GM12874 (cell line): ENCODE data around the gene IPO4.

Experiments
- TF ChIP-seq, protein P1 (sequence below): IDR thresholded peaks from 2 replicates; pipeline ENCODE4 v1.5.1; 2011; ENCODE audit warnings: low read depth, mild to moderate bottlenecking, control low read depth, low read length, moderate library complexity; ENCODE audit not compliant: insufficient read depth

Gene IPO4

DNA sequence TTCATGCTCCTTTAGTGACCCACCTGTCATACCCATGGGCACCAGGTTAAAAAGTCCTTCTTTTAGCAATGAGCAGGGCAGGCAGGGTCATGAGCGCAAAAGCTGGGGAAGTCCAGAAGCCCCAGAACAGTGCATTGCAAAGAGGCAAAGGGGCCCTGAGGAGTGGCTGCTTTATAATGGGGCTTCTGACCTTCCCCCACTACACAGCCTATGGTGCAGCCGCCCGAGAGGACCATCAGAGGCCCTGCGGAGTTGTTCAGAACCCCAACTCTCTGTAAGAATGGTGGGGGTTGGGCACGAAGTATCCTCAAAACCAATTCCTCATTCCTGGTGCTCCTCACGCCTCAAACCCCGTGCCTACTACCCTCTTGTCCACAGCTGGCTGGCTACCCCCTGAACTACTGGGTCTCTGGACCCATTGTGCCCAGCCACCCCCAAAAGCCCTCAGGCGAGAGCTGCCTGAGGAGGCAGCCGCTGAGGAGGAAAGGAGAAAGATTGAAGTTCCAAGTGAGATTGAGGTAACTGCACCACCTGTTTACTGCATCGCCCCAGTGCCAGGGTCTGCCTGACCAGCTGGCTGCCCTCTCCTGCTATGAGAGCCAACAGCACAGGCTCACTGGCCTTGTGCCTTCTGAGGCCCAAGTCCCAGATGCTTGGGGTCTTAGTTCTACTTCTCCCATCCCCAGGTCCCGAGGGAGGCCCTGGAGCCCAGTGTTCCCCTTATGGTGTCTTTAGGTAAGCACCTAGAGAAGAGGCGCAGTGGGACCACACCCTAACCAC lies 10.0 kb downstream of the IPO4 start:
- TF ChIP-seq, protein P1, sequence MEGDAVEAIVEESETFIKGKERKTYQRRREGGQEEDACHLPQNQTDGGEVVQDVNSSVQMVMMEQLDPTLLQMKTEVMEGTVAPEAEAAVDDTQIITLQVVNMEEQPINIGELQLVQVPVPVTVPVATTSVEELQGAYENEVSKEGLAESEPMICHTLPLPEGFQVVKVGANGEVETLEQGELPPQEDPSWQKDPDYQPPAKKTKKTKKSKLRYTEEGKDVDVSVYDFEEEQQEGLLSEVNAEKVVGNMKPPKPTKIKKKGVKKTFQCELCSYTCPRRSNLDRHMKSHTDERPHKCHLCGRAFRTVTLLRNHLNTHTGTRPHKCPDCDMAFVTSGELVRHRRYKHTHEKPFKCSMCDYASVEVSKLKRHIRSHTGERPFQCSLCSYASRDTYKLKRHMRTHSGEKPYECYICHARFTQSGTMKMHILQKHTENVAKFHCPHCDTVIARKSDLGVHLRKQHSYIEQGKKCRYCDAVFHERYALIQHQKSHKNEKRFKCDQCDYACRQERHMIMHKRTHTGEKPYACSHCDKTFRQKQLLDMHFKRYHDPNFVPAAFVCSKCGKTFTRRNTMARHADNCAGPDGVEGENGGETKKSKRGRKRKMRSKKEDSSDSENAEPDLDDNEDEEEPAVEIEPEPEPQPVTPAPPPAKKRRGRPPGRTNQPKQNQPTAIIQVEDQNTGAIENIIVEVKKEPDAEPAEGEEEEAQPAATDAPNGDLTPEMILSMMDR: no peak

DNA sequence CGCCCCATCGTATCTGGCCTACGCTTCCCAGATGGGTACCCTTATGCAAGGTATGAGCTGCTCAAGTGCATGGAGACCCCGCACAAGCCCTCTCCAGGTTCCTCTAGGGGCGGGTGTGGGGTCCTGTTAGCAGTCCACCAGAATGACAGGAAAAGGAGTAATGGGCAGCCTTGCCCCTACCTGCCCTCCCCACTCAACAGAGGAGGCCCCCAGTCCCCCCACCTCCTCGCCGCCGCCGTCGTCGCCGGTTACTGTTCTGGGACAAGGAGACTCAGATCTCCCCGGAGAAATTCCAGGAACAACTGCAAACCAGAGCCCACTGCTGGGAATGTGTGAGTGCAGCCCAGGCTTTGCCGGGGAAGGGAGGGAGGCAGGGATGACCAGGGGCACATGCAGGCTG lies 10.7 kb downstream of the IPO4 start:
- TF ChIP-seq, protein P1: no peak

DNA sequence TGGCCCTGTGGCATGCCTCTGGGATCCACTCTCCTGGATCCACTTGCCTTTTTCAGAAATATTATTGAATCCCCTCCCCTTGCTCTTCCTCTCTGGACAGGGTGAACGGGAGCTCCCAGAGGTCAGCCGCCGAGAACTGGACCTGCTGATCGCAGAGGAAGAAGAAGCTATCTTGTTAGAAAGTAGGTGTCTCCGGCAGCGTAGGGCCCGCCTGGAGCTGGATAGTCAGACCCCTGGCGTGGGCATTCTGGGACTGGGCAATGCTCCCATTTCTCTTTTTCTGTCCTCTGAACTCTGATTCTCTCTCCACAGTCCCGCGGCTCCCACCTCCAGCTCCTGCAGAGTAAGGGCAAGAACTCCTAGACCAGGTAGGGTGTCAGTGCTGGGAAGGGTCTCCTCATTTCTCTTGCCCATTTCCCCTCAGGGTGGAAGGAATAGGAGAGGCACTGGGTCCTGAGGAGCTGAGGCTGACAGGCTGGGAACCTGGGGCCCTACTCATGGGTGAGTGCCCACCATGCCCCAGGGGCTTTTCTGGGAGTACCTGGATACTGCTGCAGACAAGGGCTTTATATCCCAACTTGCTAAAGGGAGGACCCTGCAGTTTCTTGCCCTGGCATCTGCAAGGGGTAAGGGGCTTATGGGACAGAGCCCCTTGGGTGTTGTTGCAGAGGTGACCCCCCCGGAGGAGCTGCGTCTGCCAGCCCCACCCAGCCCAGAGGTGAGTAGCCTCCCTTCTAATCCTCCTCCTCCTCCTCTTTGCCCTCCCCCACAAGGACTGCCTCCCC lies 11.4 kb downstream of the IPO4 start:
- TF ChIP-seq, protein P1: no peak

DNA sequence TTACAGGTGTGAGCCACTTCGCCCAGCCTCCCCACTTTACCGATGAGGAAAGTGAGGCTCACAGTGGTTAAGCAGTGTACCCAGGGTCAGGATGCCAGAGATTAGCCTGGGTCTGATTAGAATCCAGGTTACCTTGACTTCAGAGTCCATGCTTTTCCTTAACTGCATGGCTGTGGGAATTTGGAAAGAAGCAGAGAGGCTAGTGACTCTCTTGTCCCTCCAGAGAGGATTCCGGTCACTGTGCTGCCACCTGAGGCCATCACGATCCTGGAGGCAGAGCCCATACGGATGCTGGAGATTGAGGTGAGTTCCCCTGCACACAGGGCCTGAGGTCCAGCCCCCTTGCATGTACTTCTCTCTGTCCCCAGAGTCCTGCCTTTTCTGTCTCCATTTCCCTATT lies 12.0 kb downstream of the IPO4 start:
- TF ChIP-seq, protein P1: no peak

DNA sequence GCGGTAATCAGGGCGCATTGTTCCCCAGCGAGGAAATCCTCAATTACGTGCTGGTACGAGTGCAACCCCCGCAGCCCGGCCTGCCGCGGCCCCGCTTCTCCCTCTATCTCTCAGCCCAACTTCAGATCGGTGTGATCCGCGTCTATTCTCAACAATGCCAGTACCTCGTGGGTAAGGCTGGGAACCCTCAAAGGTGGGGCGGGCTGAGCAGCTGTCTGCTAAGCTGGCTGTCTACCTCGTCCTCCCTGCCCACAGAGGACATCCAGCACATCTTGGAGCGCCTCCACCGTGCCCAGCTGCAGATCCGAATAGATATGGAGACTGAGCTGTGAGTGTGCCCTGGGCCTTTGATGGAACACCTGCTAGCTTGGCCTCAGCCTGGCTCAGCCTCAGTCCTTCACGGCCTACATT lies 15.7 kb downstream of the IPO4 start:
- TF ChIP-seq, protein P1: no peak

DNA sequence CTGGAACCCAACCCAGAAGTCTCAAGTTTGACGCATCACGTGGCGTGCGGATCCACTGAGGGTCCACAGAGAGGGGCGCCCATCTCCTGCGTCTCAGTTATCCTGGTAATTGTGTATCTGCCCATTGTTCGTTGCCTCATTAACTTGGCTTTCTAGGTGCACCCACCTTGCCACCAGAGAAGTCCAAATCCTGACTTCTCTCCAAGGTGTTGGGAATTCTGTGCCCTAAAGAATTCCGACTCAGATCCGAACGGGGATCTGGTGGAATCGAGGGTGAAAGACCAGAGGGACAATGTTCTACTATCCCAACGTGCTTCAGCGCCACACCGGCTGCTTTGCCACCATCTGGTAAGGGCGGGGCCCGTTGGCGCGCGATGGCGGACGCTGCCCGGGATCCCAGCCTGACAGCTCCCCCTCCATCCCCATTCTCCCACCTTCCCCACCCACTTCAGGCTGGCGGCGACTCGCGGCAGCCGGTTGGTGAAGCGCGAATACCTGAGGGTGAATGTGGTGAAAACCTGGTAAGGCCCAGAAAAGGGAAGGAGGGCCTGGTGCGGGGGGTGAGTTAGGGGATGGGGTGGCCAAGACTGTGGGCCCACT lies 16.3 kb downstream of the IPO4 start:
- TF ChIP-seq, protein P1: no peak
